ENCODE results near the gene GPR55. TPM values are rescaled to one million over a fixed set of nuclear protein-coding genes. Genes with fewer than 3 reads are reported as not detected.

GPR55 gene
- total and polyA plus RNA-seq, 10 donors = 0.86 to 6.8 (median 3.1) TPM

- 8 to 14% (median 11%) methylated on average over 40 to 43 of the region's 43 CpGs for WGBS, 5 donors
- TF ChIP-seq POLR2AphosphoS5 (IDR thresholded peaks at IDR 0.05) (peak in 2 of 3 donors; percentile 23 to 41), POLR2A (IDR thresholded peaks at IDR 0.05) (no peak)
- TF ChIP-seq, protein P1, sequence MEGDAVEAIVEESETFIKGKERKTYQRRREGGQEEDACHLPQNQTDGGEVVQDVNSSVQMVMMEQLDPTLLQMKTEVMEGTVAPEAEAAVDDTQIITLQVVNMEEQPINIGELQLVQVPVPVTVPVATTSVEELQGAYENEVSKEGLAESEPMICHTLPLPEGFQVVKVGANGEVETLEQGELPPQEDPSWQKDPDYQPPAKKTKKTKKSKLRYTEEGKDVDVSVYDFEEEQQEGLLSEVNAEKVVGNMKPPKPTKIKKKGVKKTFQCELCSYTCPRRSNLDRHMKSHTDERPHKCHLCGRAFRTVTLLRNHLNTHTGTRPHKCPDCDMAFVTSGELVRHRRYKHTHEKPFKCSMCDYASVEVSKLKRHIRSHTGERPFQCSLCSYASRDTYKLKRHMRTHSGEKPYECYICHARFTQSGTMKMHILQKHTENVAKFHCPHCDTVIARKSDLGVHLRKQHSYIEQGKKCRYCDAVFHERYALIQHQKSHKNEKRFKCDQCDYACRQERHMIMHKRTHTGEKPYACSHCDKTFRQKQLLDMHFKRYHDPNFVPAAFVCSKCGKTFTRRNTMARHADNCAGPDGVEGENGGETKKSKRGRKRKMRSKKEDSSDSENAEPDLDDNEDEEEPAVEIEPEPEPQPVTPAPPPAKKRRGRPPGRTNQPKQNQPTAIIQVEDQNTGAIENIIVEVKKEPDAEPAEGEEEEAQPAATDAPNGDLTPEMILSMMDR (IDR thresholded peaks at IDR 0.05 in 8 of 11, conservative IDR thresholded peaks at IDR 0.05 in 3 of 11) = no peak
- DNase-seq = no peak
- peaks cover 0 to 20% (median 14%) of the 10 kb centered on the region in 6 donors for H3K4me1 ChIP-seq
- no peaks in the 10 kb centered on the region for H3K9me3 ChIP-seq
- H3K4me3 ChIP-seq = peak overlapping the region; percentile 6 to 62 (median 24)
- H3K27me3 ChIP-seq (replicated peaks in 1 of 7) = peaks cover 0 to 73% (median 32%) of the 10 kb centered on the region in 7 donors
- intact Hi-C loops (cut with DNase I; ENCODE audit: low total_unique reads) = no loop called here
- no peaks in the 10 kb centered on the region for H3K36me3 ChIP-seq
- peak overlapping the region in 1 of 8 donors; percentile 21 for H3K27ac ChIP-seq
Observed at GRCh38 chr2:230956827-230957755, 32.0 kb upstream of the GPR55 start.

DNA sequence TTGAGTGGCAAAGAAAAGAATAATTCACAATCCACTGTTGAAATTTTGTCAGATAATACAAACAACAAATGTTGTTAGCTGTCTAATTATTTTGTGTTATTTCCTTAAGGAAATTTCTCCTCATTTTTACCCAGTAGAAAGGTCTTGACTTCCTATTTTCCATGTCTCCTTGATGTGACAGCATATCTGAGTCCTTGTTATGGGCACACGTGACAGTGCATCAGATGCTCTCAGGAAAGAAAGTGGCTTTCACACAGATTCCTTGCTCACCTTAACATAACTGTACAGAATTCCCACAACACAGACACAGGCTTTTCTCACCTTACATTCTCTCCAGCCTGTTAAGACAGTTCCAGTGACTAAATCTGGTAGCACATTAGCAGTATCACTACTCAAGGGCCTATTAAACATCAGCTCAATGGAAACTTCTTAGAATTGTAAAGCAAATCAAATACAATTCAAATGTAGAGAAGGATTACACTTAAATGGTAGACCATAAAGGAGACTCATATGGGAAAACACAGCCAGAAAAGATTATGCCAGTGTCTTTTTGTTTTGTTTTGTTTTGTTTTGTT lies 30.2 kb upstream of the GPR55 start:
- H3K36me3 ChIP-seq = no peaks in the 10 kb centered on the region
- no peaks in the 10 kb centered on the region for H3K9me3 ChIP-seq
- intact Hi-C loops (cut with DNase I; ENCODE audit: low total_unique reads) = no loop called here
- H3K27me3 ChIP-seq (replicated peaks in 1 of 7) = peaks cover 0 to 65% (median 35%) of the 10 kb centered on the region in 7 donors
- no peak for TF ChIP-seq POLR2A (IDR thresholded peaks at IDR 0.05)
- no peak for TF ChIP-seq POLR2AphosphoS5 (IDR thresholded peaks at IDR 0.05)
- TF ChIP-seq, protein P1 (IDR thresholded peaks at IDR 0.05 in 8 of 11, conservative IDR thresholded peaks at IDR 0.05 in 3 of 11) = no peak
- H3K4me3 ChIP-seq = no peak overlapping the region
- H3K27ac ChIP-seq = no peak overlapping the region
- DNase-seq = no peak
- peaks cover 0 to 20% (median 14%) of the 10 kb centered on the region in 6 donors for H3K4me1 ChIP-seq
- WGBS, 5 donors = 73 to 92% (median 80%) methylated on average over 1 of the region's 1 CpG

- peaks cover 0 to 60% (median 35%) of the 10 kb centered on the region in 7 donors for H3K27me3 ChIP-seq (replicated peaks in 1 of 7)
- no peaks in the 10 kb centered on the region for H3K9me3 ChIP-seq
- intact Hi-C loops (cut with DNase I; ENCODE audit: low total_unique reads) = no loop called here
- H3K27ac ChIP-seq = no peak overlapping the region
- no peaks in the 10 kb centered on the region for H3K36me3 ChIP-seq
- H3K4me3 ChIP-seq = no peak overlapping the region
- peaks cover 0 to 20% (median 14%) of the 10 kb centered on the region in 6 donors for H3K4me1 ChIP-seq
- no peak for DNase-seq
- TF ChIP-seq POLR2A (IDR thresholded peaks at IDR 0.05) = no peak
- TF ChIP-seq POLR2AphosphoS5 (IDR thresholded peaks at IDR 0.05) = no peak
- TF ChIP-seq, protein P1 (IDR thresholded peaks at IDR 0.05 in 8 of 11, conservative IDR thresholded peaks at IDR 0.05 in 3 of 11) = no peak
Observed at GRCh38 chr2:230954746-230955145, 29.7 kb upstream of the GPR55 start.

DNA sequence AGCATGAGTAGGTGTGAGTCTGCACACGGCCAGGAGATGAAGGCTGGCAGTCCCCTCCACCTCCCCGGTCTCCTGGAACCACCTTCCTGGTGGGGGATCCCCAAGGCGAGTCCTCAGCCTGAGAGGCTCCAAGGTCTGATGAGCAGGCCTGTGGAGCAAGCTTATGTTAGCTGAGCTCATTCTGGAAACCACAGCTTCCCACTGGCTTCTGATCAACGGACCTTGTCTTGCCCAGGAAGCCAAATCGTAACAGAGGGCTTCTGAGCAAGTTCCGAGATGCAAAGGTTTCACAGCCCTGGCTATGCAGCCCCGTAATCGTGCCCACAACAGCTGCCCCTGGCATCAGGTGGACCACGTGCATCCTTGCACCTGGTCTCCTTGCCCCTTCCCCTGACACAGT lies 28.8 kb upstream of the GPR55 start:
- 23 to 66% (median 40%) methylated on average over 7 to 9 of the region's 9 CpGs for WGBS, 5 donors
- Histone ChIP-seq H3K27ac (no peak overlapping the region), H3K9me3 (no peaks in the 10 kb centered on the region), H3K4me1 (peaks cover 0 to 20% (median 14%) of the 10 kb centered on the region in 6 donors), H3K36me3 (no peaks in the 10 kb centered on the region), H3K4me3 (no peak overlapping the region), H3K27me3 (replicated peaks in 1 of 7) (peaks cover 0 to 51% (median 30%) of the 10 kb centered on the region in 7 donors)
- TF ChIP-seq POLR2AphosphoS5 (IDR thresholded peaks at IDR 0.05) (no peak), POLR2A (IDR thresholded peaks at IDR 0.05) (no peak)
- TF ChIP-seq, protein P1 (IDR thresholded peaks at IDR 0.05 in 8 of 11, conservative IDR thresholded peaks at IDR 0.05 in 3 of 11) = no peak
- no peak for DNase-seq
- intact Hi-C loops (cut with DNase I; ENCODE audit: low total_unique reads) = no loop called here
